T-helper 2 cell treated with Interferon-gamma antibody and Interleukin-4, amounts not matched to agents 100 ng/mL and 5 ng/mL, for 36 hours (primary cell): ENCODE measurements around the gene GDAP2. TPM values are rescaled to one million over a fixed set of nuclear protein-coding genes. Genes with fewer than 3 reads are reported as not detected.

Source experiments
- total RNA-seq: library from RNA; stranded (reverse); gene quantifications from 2 replicates; pipeline ENCODE4 v1.2.3, GENCODE V29; 2022

Gene GDAP2
- total RNA-seq, 1 donor from 2014 or later: 20.4 TPM

Other genes with a start within 250 kb of the GDAP2 start
- gene WDR3, start 118 bp upstream of the GDAP2 start, total RNA-seq: 27.8 and 33.1 TPM in 2 replicates